ENCODE results near the gene RIMS1. TPM values are rescaled to one million over a fixed set of nuclear protein-coding genes. Genes with fewer than 3 reads are reported as not detected.

RIMS1 gene, protein sequence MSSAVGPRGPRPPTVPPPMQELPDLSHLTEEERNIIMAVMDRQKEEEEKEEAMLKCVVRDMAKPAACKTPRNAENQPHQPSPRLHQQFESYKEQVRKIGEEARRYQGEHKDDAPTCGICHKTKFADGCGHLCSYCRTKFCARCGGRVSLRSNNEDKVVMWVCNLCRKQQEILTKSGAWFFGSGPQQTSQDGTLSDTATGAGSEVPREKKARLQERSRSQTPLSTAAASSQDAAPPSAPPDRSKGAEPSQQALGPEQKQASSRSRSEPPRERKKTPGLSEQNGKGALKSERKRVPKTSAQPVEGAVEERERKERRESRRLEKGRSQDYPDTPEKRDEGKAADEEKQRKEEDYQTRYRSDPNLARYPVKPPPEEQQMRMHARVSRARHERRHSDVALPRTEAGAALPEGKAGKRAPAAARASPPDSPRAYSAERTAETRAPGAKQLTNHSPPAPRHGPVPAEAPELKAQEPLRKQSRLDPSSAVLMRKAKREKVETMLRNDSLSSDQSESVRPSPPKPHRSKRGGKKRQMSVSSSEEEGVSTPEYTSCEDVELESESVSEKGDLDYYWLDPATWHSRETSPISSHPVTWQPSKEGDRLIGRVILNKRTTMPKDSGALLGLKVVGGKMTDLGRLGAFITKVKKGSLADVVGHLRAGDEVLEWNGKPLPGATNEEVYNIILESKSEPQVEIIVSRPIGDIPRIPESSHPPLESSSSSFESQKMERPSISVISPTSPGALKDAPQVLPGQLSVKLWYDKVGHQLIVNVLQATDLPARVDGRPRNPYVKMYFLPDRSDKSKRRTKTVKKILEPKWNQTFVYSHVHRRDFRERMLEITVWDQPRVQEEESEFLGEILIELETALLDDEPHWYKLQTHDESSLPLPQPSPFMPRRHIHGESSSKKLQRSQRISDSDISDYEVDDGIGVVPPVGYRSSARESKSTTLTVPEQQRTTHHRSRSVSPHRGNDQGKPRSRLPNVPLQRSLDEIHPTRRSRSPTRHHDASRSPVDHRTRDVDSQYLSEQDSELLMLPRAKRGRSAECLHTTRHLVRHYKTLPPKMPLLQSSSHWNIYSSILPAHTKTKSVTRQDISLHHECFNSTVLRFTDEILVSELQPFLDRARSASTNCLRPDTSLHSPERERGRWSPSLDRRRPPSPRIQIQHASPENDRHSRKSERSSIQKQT (N-terminal part only)
- total RNA-seq (100 to 1,000 TPM in 1 of 2 donors, 10 to 100 TPM in 1; 63.9 to 128 TPM), polyA plus RNA-seq (ENCODE audit: insufficient read length in 2 of 2) (10 to 100 TPM; 30.1 to 35.1 TPM)
- long read RNA-seq, donor 1, partial matches to known transcripts, result 46 of 46 reads
- long read RNA-seq, donor 1, other reads (novel, unspliced or antisense), result 0 of 46 reads
- long read RNA-seq, donor 2, partial matches to known transcripts, result 10 of 10 reads
- long read RNA-seq, donor 2, other reads (novel, unspliced or antisense), result 0 of 10 reads
- long read RNA-seq, donor 3, result 0 reads
- long read RNA-seq, donor 4, result 0 reads

DNA sequence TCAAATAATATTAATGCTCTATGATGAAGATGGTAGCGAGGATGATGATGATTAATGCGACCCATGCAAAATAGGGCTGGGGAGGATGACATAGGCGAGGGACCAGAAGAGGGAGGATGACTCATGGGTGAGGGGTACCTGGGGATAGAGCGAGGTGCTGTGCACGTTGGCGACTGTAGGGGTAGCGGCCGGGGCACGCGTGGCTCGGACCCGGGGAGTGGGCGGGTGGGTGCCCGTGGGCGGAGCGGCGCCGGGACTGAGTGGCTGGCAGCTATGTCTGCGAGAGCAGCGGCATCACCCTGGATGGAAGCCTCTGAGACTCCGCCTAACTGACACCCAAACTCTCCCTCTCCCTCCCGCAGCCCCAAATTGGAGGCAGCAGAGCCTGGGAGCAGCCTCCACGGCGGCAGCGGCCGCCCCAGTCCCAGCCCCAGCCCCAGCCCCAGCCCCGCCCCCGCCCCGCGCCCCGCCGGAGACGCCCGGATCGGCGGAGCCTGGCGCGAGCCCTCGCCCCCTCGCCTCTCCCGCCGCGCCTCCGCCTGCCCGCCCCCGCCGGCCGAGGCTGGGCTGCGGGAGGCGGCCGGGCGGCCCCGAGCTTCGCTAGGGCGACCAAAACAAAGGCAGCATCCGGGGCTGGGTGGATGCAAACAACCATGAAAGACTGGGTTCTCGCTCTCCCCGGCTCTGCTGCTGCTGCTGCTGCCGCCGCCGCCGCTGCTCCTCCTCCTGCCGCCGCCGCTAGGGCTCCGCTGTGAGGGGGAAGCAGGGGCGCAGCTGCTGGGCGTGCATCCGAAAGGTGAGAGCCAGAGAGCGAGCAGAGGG is at the start of gene RIMS1:
RIMS1 (plus strand) TSS at position 367 of the 822 bp plus-strand sequence. CDS start 474 bp downstream, outside the sequence.
- Histone ChIP-seq H3K9me3 (ENCODE audit: control insufficient read depth, insufficient read depth, low read length) (no peaks in the 10 kb centered on the region), H3K36me3 (ENCODE audit: control insufficient read depth, insufficient read depth, low read length) (no peaks in the 10 kb centered on the region), H3K27me3 (ENCODE audit: control insufficient read depth, insufficient read depth, low read length) (peaks cover 2% of the 10 kb centered on the region), H3K4me1 (ENCODE audit: control insufficient read depth, insufficient read depth, low read length) (peaks cover 16% of the 10 kb centered on the region), H3K27ac (ENCODE audit: low read depth, low read length) (peak within 1 kb of the TSS; percentile 67), H3K4me3 (ENCODE audit: low read depth, low read length) (peak within 1 kb of the TSS; percentile 69)
- DNase-seq (ENCODE audit: low read depth in 4 of 6, low spot score in 6 of 6), result peak in 4 of 6 donors; percentile 43 to 91 (median 68)
- WGBS (ENCODE audit: insufficient coverage), result under 1% methylated on average over 64 of the region's 70 CpGs

DNA sequence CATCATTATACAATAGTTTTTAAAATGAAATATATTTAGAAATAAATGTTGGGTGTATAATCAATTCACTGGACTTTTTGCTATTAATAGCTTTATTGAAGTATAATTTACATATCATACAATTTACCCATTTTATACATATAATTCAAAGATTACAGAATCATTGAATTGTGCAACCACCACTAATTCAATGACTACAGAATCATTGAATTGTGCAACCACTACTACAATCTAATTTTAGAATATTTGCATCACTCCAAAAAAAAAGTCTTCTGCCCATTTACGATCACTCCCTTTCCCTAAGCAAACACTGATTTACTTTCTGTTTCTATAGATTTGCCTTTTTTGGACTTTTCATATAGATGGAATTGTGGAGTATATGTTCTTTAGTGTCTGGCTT is 35.1 kb upstream of the RIMS1 start:
- Histone ChIP-seq H3K27me3 (ENCODE audit: control insufficient read depth, insufficient read depth, low read length) (no peaks in the 10 kb centered on the region), H3K4me3 (ENCODE audit: low read depth, low read length) (no peak overlapping the region), H3K27ac (ENCODE audit: low read depth, low read length) (no peak overlapping the region), H3K4me1 (ENCODE audit: control insufficient read depth, insufficient read depth, low read length) (no peaks in the 10 kb centered on the region), H3K9me3 (ENCODE audit: control insufficient read depth, insufficient read depth, low read length) (no peaks in the 10 kb centered on the region), H3K36me3 (ENCODE audit: control insufficient read depth, insufficient read depth, low read length) (no peaks in the 10 kb centered on the region)
- WGBS (ENCODE audit: insufficient coverage), result no CpG with 5 or more reads among the region's 1 CpG
- no peak for DNase-seq (ENCODE audit: low read depth in 4 of 6, low spot score in 6 of 6)

DNA sequence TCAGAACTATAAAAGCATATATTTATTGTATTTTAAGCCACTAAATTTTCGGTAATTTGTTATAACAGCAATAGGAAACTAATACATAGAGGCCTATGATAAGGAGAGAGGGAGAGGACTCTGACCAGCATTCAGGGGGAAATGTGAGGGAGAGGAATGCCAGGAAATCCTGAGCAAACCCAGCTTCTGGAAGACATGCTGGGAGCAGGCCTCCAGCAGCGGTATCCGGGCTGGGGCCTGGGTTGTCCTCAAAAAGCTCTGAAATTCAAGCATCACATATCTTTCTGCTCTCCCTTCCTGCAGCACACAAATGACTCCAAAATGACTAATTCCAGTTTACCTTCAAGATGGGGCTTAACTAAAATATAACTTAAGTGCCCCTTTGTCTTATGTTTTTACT is 33.4 kb upstream of the RIMS1 start:
- Histone ChIP-seq H3K27ac (ENCODE audit: low read depth, low read length) (no peak overlapping the region), H3K36me3 (ENCODE audit: control insufficient read depth, insufficient read depth, low read length) (no peaks in the 10 kb centered on the region), H3K4me1 (ENCODE audit: control insufficient read depth, insufficient read depth, low read length) (no peaks in the 10 kb centered on the region), H3K4me3 (ENCODE audit: low read depth, low read length) (no peak overlapping the region), H3K9me3 (ENCODE audit: control insufficient read depth, insufficient read depth, low read length) (no peaks in the 10 kb centered on the region), H3K27me3 (ENCODE audit: control insufficient read depth, insufficient read depth, low read length) (no peaks in the 10 kb centered on the region)
- DNase-seq (ENCODE audit: low read depth in 4 of 6, low spot score in 6 of 6), result no peak
- WGBS (ENCODE audit: insufficient coverage), result 58% methylated on average over 2 of the region's 3 CpGs

DNA sequence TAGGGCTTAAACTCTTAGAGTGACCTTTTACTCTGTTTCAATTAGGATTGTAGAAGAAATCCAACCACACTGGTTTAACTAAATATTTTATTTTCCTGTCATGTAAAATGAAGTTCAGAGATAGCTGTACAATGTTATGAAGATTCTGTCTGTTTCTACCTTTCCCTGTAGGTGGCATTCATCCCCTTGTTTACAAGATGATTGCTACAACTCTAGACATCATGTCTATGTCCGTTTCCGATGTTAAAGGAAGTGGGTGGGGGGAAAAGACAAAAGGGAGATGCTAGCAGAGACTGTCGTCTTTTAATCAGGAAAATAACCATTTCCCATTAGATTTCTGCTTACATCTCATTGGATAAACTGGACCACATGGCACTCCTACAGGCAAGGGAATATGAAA is 30.9 kb upstream of the RIMS1 start:
- Histone ChIP-seq H3K27me3 (ENCODE audit: control insufficient read depth, insufficient read depth, low read length) (no peaks in the 10 kb centered on the region), H3K36me3 (ENCODE audit: control insufficient read depth, insufficient read depth, low read length) (no peaks in the 10 kb centered on the region), H3K4me1 (ENCODE audit: control insufficient read depth, insufficient read depth, low read length) (no peaks in the 10 kb centered on the region), H3K4me3 (ENCODE audit: low read depth, low read length) (no peak overlapping the region), H3K27ac (ENCODE audit: low read depth, low read length) (no peak overlapping the region), H3K9me3 (ENCODE audit: control insufficient read depth, insufficient read depth, low read length) (no peaks in the 10 kb centered on the region)
- DNase-seq (ENCODE audit: low read depth in 4 of 6, low spot score in 6 of 6), result peak in 1 of 6 donors; percentile 24
- WGBS (ENCODE audit: insufficient coverage), result no CpG with 5 or more reads among the region's 3 CpGs

DNA sequence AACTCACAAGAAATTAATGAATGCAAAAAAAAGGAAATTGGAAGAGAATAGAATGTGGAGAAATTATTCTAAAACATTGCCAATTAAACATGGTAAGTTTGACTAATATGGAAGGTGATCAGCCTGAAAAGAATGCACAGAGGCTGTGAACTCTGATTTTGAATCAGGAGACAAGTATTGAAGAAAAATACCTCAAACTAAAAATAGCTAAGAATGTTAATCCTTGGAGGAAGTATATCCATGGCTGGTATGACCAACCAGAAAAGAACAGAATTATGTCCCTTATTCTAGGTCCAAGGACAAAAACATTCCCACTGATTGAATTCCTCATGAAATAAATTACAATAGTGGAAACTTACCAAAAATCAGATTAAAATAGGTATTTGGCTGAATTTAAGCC is 7.3 kb upstream of the RIMS1 start:
- no peak for DNase-seq (ENCODE audit: low read depth in 4 of 6, low spot score in 6 of 6)
- Histone ChIP-seq H3K36me3 (ENCODE audit: control insufficient read depth, insufficient read depth, low read length) (no peaks in the 10 kb centered on the region), H3K9me3 (ENCODE audit: control insufficient read depth, insufficient read depth, low read length) (no peaks in the 10 kb centered on the region), H3K4me3 (ENCODE audit: low read depth, low read length) (no peak overlapping the region), H3K27ac (ENCODE audit: low read depth, low read length) (no peak overlapping the region), H3K27me3 (ENCODE audit: control insufficient read depth, insufficient read depth, low read length) (no peaks in the 10 kb centered on the region), H3K4me1 (ENCODE audit: control insufficient read depth, insufficient read depth, low read length) (no peaks in the 10 kb centered on the region)

DNA sequence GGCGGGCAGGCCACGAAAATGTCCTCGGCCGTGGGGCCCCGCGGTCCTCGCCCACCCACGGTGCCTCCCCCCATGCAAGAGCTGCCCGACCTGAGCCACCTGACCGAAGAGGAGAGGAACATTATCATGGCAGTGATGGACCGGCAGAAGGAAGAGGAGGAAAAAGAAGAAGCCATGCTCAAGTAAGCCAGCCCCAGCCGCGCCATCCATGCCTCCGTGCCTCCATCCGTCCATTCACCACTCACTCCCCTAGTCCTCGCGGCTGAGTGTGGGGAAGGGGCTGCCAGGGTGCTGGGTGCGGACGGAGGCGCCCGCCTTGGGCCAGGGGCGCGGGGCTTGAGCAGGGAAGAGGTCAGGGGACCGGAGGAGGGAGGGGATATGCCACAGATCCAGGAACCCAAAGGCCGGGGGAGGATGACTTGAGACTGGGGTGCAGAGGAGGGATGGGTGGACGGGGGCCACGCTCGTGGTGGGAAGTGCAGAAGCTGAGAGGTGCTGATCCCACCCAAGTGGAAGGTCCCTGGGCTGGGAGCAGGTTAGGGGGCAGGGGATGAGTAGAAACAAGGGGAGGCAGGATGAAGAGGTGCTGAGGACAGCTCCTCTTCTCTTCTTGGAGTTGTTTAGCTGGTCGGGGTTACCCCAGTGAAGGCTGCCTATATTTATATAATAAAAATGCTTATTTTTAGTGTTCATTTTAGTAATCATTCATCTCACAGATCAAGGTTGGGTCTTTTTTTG is 825 bp downstream of the RIMS1 start:
- Histone ChIP-seq H3K9me3 (ENCODE audit: control insufficient read depth, insufficient read depth, low read length) (no peaks in the 10 kb centered on the region), H3K27me3 (ENCODE audit: control insufficient read depth, insufficient read depth, low read length) (peaks cover 2% of the 10 kb centered on the region), H3K27ac (ENCODE audit: low read depth, low read length) (peak overlapping the region; percentile 67), H3K4me1 (ENCODE audit: control insufficient read depth, insufficient read depth, low read length) (peaks cover 16% of the 10 kb centered on the region), H3K4me3 (ENCODE audit: low read depth, low read length) (peak overlapping the region; percentile 69), H3K36me3 (ENCODE audit: control insufficient read depth, insufficient read depth, low read length) (no peaks in the 10 kb centered on the region)
- 3% methylated on average over 18 of the region's 29 CpGs for WGBS (ENCODE audit: insufficient coverage)
- no peak for DNase-seq (ENCODE audit: low read depth in 4 of 6, low spot score in 6 of 6)

DNA sequence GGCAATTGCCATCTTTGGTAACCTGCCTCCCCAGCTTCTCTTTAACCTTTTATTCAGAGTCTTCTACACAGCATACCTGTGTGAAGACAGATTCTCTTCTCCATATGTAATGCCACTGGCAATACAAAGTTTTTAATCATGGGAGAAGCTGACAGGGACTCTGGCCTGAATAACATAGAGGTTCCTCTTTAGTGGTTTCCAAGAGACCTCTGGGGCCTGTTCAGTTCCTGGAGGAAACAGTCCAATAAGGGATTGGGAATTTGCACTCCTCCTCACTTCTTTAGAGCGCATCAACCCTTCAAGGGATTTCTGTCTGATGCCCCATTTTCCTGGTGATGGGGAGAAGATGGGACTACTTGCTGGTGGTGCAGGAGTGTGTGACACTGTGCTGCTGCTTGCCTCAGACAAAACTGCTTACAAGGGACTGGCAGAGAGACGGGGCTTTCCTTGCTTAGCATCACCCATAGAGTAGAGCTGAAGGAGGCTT is 1.4 kb downstream of the RIMS1 start:
- H3K4me3 ChIP-seq (ENCODE audit: low read depth, low read length), result peak overlapping the region; percentile 69
- peak in 3 of 6 donors; percentile 5 to 55 (median 23) for DNase-seq (ENCODE audit: low read depth in 4 of 6, low spot score in 6 of 6)
- peaks cover 2% of the 10 kb centered on the region for H3K27me3 ChIP-seq (ENCODE audit: control insufficient read depth, insufficient read depth, low read length)
- H3K36me3 ChIP-seq (ENCODE audit: control insufficient read depth, insufficient read depth, low read length), result no peaks in the 10 kb centered on the region
- no CpG with 5 or more reads among the region's 2 CpGs for WGBS (ENCODE audit: insufficient coverage)
- peaks cover 16% of the 10 kb centered on the region for H3K4me1 ChIP-seq (ENCODE audit: control insufficient read depth, insufficient read depth, low read length)
- H3K27ac ChIP-seq (ENCODE audit: low read depth, low read length), result peak overlapping the region; percentile 7
- H3K9me3 ChIP-seq (ENCODE audit: control insufficient read depth, insufficient read depth, low read length), result no peaks in the 10 kb centered on the region

DNA sequence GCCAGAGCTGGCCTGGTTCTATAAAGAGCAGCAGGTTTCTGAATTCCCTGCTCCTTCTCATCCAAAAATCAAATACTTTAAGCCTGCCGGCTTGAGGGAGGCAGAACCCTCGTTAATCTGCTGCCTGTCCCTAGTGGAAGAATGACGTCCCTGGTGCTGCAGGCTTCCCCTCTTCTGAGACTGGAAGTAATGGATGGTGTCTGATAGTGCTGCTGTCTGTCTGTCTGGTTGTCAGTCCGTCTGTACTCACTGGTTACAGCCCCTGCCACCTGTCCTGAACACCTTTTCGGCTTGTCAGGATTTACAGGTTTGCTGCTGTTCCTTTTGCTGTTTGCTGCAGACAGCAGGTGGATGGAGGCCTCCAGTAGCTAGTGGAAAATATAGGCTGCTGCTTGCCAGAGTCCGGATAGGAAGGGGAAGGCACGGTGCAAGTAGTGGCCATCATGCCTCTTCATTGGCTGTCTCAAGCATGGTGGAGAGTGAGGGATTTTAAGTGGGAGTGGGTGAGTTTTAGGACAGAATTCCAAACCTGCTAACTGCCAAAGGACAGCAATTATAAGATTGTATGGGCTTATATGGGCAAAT is 2.5 kb downstream of the RIMS1 start:
- peak overlapping the region; percentile 69 for H3K4me3 ChIP-seq (ENCODE audit: low read depth, low read length)
- 41% methylated on average over 7 of the region's 7 CpGs for WGBS (ENCODE audit: insufficient coverage)
- peaks cover 2% of the 10 kb centered on the region for H3K27me3 ChIP-seq (ENCODE audit: control insufficient read depth, insufficient read depth, low read length)
- no peak overlapping the region for H3K27ac ChIP-seq (ENCODE audit: low read depth, low read length)
- H3K36me3 ChIP-seq (ENCODE audit: control insufficient read depth, insufficient read depth, low read length), result no peaks in the 10 kb centered on the region
- no peaks in the 10 kb centered on the region for H3K9me3 ChIP-seq (ENCODE audit: control insufficient read depth, insufficient read depth, low read length)
- peaks cover 16% of the 10 kb centered on the region for H3K4me1 ChIP-seq (ENCODE audit: control insufficient read depth, insufficient read depth, low read length)
- peak in 4 of 6 donors; percentile 17 to 73 (median 40) for DNase-seq (ENCODE audit: low read depth in 4 of 6, low spot score in 6 of 6)
